Parathyroid adenoma (tissue), 2 donors: ENCODE data around the gene DCAF17.
A peak's percentile ranks its signal among the peaks of the same experiment; 100 is the strongest.
"Not testable (repeated sequence)": the region's sequence is repeated elsewhere in the genome, so short reads cannot be mapped to it uniquely, and the experiment has no call there.

Source experiments
- H2AFZ ChIP-seq: fragments of 300-600 bp; sonication (generic); one replicate; pipeline ENCODE4 v1.7.0; 2017; ENCODE audit warnings: antibody characterized with exemption, mild to moderate bottlenecking
- H3K27ac ChIP-seq: fragments of 300-600 bp; sonication (generic); one replicate; pipeline ENCODE4 v1.7.0; 2017
- H3K27me3 ChIP-seq: fragments of 300-600 bp; sonication (generic); one replicate; pipeline ENCODE4 v1.7.0; 2017; ENCODE audit warnings: low read length; ENCODE audit not compliant: control insufficient read depth, insufficient read depth
- H3K36me3 ChIP-seq: fragments of 300-600 bp; sonication (generic); one replicate; pipeline ENCODE4 v1.7.0; 2017; ENCODE audit warnings: low read length; ENCODE audit not compliant: control insufficient read depth, insufficient read depth
- H3K4me1 ChIP-seq: fragments of 300-600 bp; sonication (generic); one replicate; pipeline ENCODE4 v1.7.0; 2017; ENCODE audit warnings: control low read depth
- H3K4me2 ChIP-seq: fragments of 300-600 bp; sonication (generic); one replicate; pipeline ENCODE4 v1.7.0; 2017; ENCODE audit warnings: low read length
- H3K4me3 ChIP-seq: fragments of 300-600 bp; sonication (generic); one replicate; pipeline ENCODE4 v1.7.0; 2017; ENCODE audit warnings: low read depth, low read length
- H3K79me2 ChIP-seq: fragments of 300-600 bp; sonication (generic); one replicate; pipeline ENCODE4 v1.7.0; 2017; ENCODE audit warnings: control low read depth
- H3K9ac ChIP-seq: fragments of 300-600 bp; sonication (generic); one replicate; pipeline ENCODE4 v1.7.0; 2017; ENCODE audit warnings: mild to moderate bottlenecking
- H3K9me3 ChIP-seq: fragments of 300-600 bp; sonication (generic); one replicate; pipeline ENCODE4 v1.7.0; 2017; ENCODE audit warnings: low read length; ENCODE audit not compliant: control insufficient read depth
- CTCF ChIP-seq: fragments of 300-600 bp; sonication (generic); IDR thresholded peaks from one replicate; pipeline ENCODE4 v1.7.0; 2017; ENCODE audit warnings: antibody characterized with exemption, mild to moderate bottlenecking
- donor health status: primary hyperparathyroidism.

DCAF17 gene

GRCh38 chr2:171411791-171412483, 22.1 kb upstream of the DCAF17 start:
- Histone ChIP-seq H2AFZ (no peak overlapping the region), H3K79me2 (no peaks in the 10 kb centered on the region), H3K4me1 (peaks cover 3% of the 10 kb centered on the region), H3K36me3 (no peaks in the 10 kb centered on the region), H3K4me2 (no peak overlapping the region), H3K9ac (no peak overlapping the region), H3K27ac (no peak overlapping the region), H3K4me3 (no peak overlapping the region), H3K9me3 (no peaks in the 10 kb centered on the region), H3K27me3 (no peaks in the 10 kb centered on the region)
- TF ChIP-seq CTCF = no peak

GRCh38 chr2:171412571-171413175, 21.4 kb upstream of the DCAF17 start:
- H3K9ac ChIP-seq = no peak overlapping the region
- H3K27ac ChIP-seq = no peak overlapping the region
- H3K9me3 ChIP-seq = no peaks in the 10 kb centered on the region

GRCh38 chr2:171414645-171415044, 19.4 kb upstream of the DCAF17 start:
- H2AFZ ChIP-seq, H3K27me3 ChIP-seq, H3K27ac ChIP-seq, H3K79me2 ChIP-seq, H3K36me3 ChIP-seq, H3K9ac ChIP-seq, H3K9me3 ChIP-seq, H3K4me3 ChIP-seq, H3K4me2 ChIP-seq, H3K4me1 ChIP-seq: not testable (repeated sequence)

More at GRCh38 chr2:171412571-171413175, 21.4 kb upstream of the DCAF17 start:
- no peak overlapping the region for H3K4me2 ChIP-seq
- H3K4me3 ChIP-seq = no peak overlapping the region
- peaks cover 3% of the 10 kb centered on the region for H3K4me1 ChIP-seq
- TF ChIP-seq CTCF = no peak
- no peak overlapping the region for H2AFZ ChIP-seq
- H3K36me3 ChIP-seq = no peaks in the 10 kb centered on the region
- H3K27me3 ChIP-seq = no peaks in the 10 kb centered on the region
- H3K79me2 ChIP-seq = no peaks in the 10 kb centered on the region

GRCh38 chr2:171416009-171416926, 17.8 kb upstream of the DCAF17 start:
- H3K79me2 ChIP-seq = no peaks in the 10 kb centered on the region
- no peaks in the 10 kb centered on the region for H3K27me3 ChIP-seq
- peak overlapping the region; percentile 39 for H2AFZ ChIP-seq
- H3K27ac ChIP-seq = no peak overlapping the region
- peak; percentile 83 for TF ChIP-seq CTCF
- H3K9ac ChIP-seq = no peak overlapping the region
- no peaks in the 10 kb centered on the region for H3K4me1 ChIP-seq
- H3K9me3 ChIP-seq = no peaks in the 10 kb centered on the region
- H3K36me3 ChIP-seq = no peaks in the 10 kb centered on the region
- H3K4me3 ChIP-seq = no peak overlapping the region
- H3K4me2 ChIP-seq = no peak overlapping the region

GRCh38 chr2:171419333-171419732, 14.7 kb upstream of the DCAF17 start:
- Histone ChIP-seq H3K27me3 (no peaks in the 10 kb centered on the region), H3K9me3 (no peaks in the 10 kb centered on the region), H2AFZ (no peak overlapping the region), H3K79me2 (peaks cover 3% of the 10 kb centered on the region), H3K4me3 (no peak overlapping the region), H3K4me2 (no peak overlapping the region), H3K9ac (no peak overlapping the region), H3K4me1 (no peaks in the 10 kb centered on the region), H3K36me3 (no peaks in the 10 kb centered on the region), H3K27ac (no peak overlapping the region)
- TF ChIP-seq CTCF = no peak
